ENCODE results near the gene DIAPH2.

The DIAPH2 gene

GRCh38 chrX:97308171-97308570 is 623.5 kb downstream of the DIAPH2 start:
- no peak for DNase-seq (ENCODE audit: low read depth)
- H3K4me3 ChIP-seq (ENCODE audit: low read depth, low read length) = no peak overlapping the region
- TF ChIP-seq MAX (IDR thresholded peaks at IDR 0.05; ENCODE audit: low read depth, low read length) (no peak), CTCF (IDR thresholded peaks at IDR 0.05; ENCODE audit: low read depth, low read length) (no peak), POLR2A (IDR thresholded peaks at IDR 0.05; ENCODE audit: extremely low read depth, insufficient read length) (no peak), MYC (IDR thresholded peaks at IDR 0.05; ENCODE audit: low read depth, low read length) (no peak)

DNA sequence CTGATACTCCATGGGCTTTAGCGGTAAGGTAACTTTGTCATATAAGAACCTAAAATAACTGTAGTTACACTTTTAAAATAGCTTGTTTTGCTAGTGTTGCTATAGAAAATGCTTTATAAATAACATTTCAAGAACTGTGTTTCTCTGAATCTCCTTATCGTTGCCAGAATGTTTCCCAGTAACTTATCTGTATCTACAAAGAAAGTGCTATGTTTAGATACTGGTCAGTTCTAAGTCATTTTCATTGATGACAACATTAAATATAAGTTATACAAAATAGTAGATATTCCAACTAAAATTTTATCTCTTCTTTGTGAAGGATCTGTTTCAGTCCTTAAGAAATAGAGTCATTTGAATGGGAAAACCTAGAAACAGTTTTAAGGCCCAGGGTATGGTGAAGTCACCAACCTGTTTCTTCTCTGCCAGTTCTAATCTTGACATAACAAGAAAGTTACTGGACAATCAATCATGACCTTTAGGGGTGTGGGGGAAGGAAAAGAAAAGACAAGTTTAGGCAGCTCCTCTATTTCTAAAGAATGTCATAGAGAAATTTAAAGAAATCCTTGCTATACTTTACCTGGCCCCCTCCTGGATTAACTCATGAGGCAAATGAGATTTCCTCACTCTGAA is 625.0 kb downstream of the DIAPH2 start:
- TF ChIP-seq POLR2A (IDR thresholded peaks at IDR 0.05; ENCODE audit: extremely low read depth, insufficient read length) (no peak), MAX (IDR thresholded peaks at IDR 0.05; ENCODE audit: low read depth, low read length) (no peak), MYC (IDR thresholded peaks at IDR 0.05; ENCODE audit: low read depth, low read length) (no peak), CTCF (IDR thresholded peaks at IDR 0.05; ENCODE audit: low read depth, low read length) (no peak)
- DNase-seq (ENCODE audit: low read depth) = no peak
- no peak overlapping the region for H3K4me3 ChIP-seq (ENCODE audit: low read depth, low read length)

GRCh38 chrX:97310373-97310772 is 625.7 kb downstream of the DIAPH2 start:
- TF ChIP-seq MAX (IDR thresholded peaks at IDR 0.05; ENCODE audit: low read depth, low read length) = no peak
- no peak for TF ChIP-seq POLR2A (IDR thresholded peaks at IDR 0.05; ENCODE audit: extremely low read depth, insufficient read length)
- no peak for TF ChIP-seq MYC (IDR thresholded peaks at IDR 0.05; ENCODE audit: low read depth, low read length)
- no peak for TF ChIP-seq CTCF (IDR thresholded peaks at IDR 0.05; ENCODE audit: low read depth, low read length)
- H3K4me3 ChIP-seq (ENCODE audit: low read depth, low read length) = no peak overlapping the region
- no peak for DNase-seq (ENCODE audit: low read depth)

DNA sequence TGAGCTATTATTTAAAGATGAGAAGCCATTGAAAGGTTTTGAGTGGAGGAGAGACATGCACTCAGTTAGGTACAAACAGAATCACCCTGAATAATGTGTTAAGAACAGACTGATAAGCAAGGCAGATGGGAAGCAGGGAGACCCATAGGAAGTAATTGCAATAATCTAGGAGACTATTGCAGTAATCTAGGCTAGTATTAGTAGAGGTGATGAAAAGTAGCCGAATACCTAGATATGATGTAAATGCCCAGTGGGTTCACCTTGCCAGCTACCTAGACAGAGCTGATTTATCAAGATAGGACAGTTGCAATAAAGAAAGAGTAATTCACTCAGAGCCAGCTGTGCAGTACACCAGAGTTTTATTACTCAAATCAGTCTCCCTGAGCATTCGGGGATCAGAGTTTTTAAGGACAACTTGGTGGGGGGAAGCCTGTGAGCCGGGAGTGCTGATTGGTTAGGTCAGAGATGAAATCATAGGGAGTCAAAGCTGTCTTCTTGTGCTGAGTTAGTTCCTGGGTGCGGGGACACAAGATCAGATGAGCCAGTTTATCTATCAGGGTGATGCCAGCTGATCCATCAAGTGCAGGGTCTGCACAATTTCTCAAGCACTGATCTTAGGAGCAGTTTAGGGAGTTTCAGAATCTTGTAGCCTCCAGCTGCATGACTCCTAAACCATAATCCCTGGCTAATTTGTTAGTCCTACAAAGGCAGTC is 626.6 kb downstream of the DIAPH2 start:
- H3K4me3 ChIP-seq (ENCODE audit: low read depth, low read length) = no peak overlapping the region
- no peak for DNase-seq (ENCODE audit: low read depth)
- TF ChIP-seq POLR2A (IDR thresholded peaks at IDR 0.05; ENCODE audit: extremely low read depth, insufficient read length) (no peak), MAX (IDR thresholded peaks at IDR 0.05; ENCODE audit: low read depth, low read length) (no peak), CTCF (IDR thresholded peaks at IDR 0.05; ENCODE audit: low read depth, low read length) (no peak), MYC (IDR thresholded peaks at IDR 0.05; ENCODE audit: low read depth, low read length) (no peak)

DNA sequence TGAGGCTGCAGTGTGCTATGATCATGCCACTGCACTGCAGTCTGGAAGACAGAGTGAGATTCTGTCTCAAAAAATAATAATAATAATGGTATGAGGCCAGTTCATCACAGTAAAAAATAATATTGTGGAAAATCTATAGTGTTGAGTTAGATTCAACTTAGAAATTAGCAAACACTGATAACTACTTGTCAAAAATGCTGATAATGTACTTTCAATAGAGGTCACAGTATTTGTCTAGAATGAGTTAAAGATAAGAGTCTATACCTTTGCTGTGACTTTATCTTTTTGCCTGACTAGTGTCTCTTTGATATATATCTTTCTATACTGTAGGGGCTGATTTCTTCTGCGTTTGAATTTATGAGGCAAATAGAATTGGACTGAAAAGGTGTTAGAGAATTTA is 629.7 kb downstream of the DIAPH2 start:
- no peak for DNase-seq (ENCODE audit: low read depth)
- TF ChIP-seq CTCF (IDR thresholded peaks at IDR 0.05; ENCODE audit: low read depth, low read length) (no peak), POLR2A (IDR thresholded peaks at IDR 0.05; ENCODE audit: extremely low read depth, insufficient read length) (no peak), MAX (IDR thresholded peaks at IDR 0.05; ENCODE audit: low read depth, low read length) (no peak), MYC (IDR thresholded peaks at IDR 0.05; ENCODE audit: low read depth, low read length) (no peak)
- H3K4me3 ChIP-seq (ENCODE audit: low read depth, low read length) = no peak overlapping the region

All from NB4 (cell line).